HepG2 (cell line): Measurements from ENCODE around the gene CDK8.

Experiments
- CEBPB ChIP-seq: IDR thresholded peaks from 2 replicates; pipeline ENCODE4 v1.6.1; 2011; ENCODE audit warnings: low read depth, low read length, improper control_type of control experiment, borderline replicate concordance
- KDM5A ChIP-seq: fragments of 200-600 bp; sonication (generic); IDR thresholded peaks from 2 replicates; pipeline ENCODE4 v1.7.0; 2018; ENCODE audit warnings: antibody characterized with exemption, mild to moderate bottlenecking, low read length, borderline replicate concordance
- MXD1 ChIP-seq: sonication (generic); formaldehyde crosslinking; IDR thresholded peaks from 2 replicates; pipeline ENCODE4 v1.4.0; 2020; ENCODE audit warnings: mild to moderate bottlenecking, missing genetic modification reagents
- POLR2A ChIP-seq, 2 experiments: IDR thresholded peaks; 2 replicates each; pipeline ENCODE4 v1.6.1; 2011; ENCODE audit warnings: low read depth in 2 of 2, low read length in 2 of 2, mild to moderate bottlenecking in 1 of 2, moderate library complexity in 1 of 2; ENCODE audit not compliant: insufficient read depth in 1 of 2
- POLR2AphosphoS2 ChIP-seq: IDR thresholded peaks from 2 replicates; pipeline ENCODE4 v1.6.1; 2011; ENCODE audit warnings: low read depth, low read length, improper control_type of control experiment
- PREB ChIP-seq: sonication (generic); formaldehyde crosslinking; IDR thresholded peaks from 2 replicates; pipeline ENCODE4 v1.4.0; 2020; ENCODE audit warnings: missing genetic modification reagents
- RBM39 ChIP-seq: fragments of 200-400 bp; formaldehyde crosslinking; IDR thresholded peaks from one replicate; pipeline ENCODE4 v1.6.1; 2018; ENCODE audit warnings: antibody characterized with exemption, mild to moderate bottlenecking, low read depth, low read length; ENCODE audit not compliant: poor library complexity, severe bottlenecking
- RFX5 ChIP-seq: IDR thresholded peaks from 2 replicates; pipeline ENCODE4 v1.6.1; 2011; ENCODE audit warnings: low read depth, low read length, improper control_type of control experiment
- SALL2 ChIP-seq: sonication (generic); formaldehyde crosslinking; IDR thresholded peaks from 2 replicates; pipeline ENCODE4 v1.8.1; 2023; ENCODE audit warnings: mild to moderate bottlenecking, missing genetic modification reagents, inconsistent platforms
- SP5 ChIP-seq: IDR thresholded peaks from 2 replicates; pipeline ENCODE4 v1.6.1; 2016; ENCODE audit warnings: low read depth, borderline replicate concordance
- THAP11 ChIP-seq: IDR thresholded peaks from 2 replicates; pipeline ENCODE4 v1.6.1; 2016; ENCODE audit warnings: missing biosample characterization, missing genetic modification reagents
- ZNF230 ChIP-seq: sonication (generic); formaldehyde crosslinking; IDR thresholded peaks from 2 replicates; pipeline ENCODE4 v1.4.0; 2020; ENCODE audit warnings: mild to moderate bottlenecking, missing genetic modification reagents
- ZNF350 ChIP-seq: sonication (generic); formaldehyde crosslinking; IDR thresholded peaks from 2 replicates; pipeline ENCODE4 v1.4.0; 2020; ENCODE audit warnings: mild to moderate bottlenecking, low read depth, missing genetic modification reagents, borderline replicate concordance

DNA sequence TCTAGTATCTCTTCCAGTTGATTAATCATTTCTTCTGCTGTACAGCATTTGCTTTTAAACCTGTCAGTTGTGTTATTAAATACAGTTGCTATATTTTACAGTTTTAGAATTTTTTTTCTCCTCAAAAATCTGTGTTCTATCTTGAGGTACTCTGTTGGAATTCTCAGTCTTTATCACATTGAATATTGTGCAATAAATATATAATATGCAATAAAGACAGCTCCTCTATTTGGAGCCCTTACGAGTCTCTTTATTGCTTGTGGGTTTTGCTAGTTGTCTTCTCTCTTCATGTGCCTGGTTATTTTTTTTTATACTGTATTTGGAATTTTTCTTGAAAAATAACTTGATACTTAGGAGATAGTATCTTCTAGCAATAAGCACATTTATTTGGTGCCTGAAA lies 51.7 kb downstream of the CDK8 start:
- TF ChIP-seq RFX5 (no peak), MXD1 (no peak), POLR2A (IDR thresholded peaks at IDR 0.05; ENCODE audit: insufficient read depth in 1 of 2, low read depth in 2 of 2, low read length in 2 of 2) (no peak), SP5 (CRISPR knock-in tag) (no peak), KDM5A (no peak), CEBPB (peak; percentile 27; the same call in 1 of the 2 replicates), PREB (CRISPR knock-in tag) (no peak), ZNF350 (no peak), RBM39 (no peak), THAP11 (CRISPR knock-in tag) (no peak), ZNF230 (no peak), POLR2AphosphoS2 (no peak), SALL2 (no peak)
